Peyer's patch (tissue), 4 donors: ENCODE measurements around the gene COX7B2.

ENCODE experiments used
- CTCF ChIP-seq, 6 experiments: fragments of 450-650 bp in 4 of 6; fragments of 200-600 bp in 2 of 6; sonication (generic) in 1 of 6; IDR thresholded peaks; one replicate each; pipeline ENCODE4 v1.5.1; 2017 to 2019; ENCODE audit warnings: antibody characterized with exemption in 6 of 6, mild to moderate bottlenecking in 3 of 6, moderate library complexity in 1 of 6
- POLR2A ChIP-seq, 2 donors: fragments of 450-650 bp; IDR thresholded peaks; one replicate each; pipeline ENCODE4 v1.5.1; 2017; ENCODE audit warnings: antibody characterized with exemption in 2 of 2, mild to moderate bottlenecking in 2 of 2, moderate library complexity in 2 of 2

GRCh38 chr4:46836584-46836983 lies 72.5 kb downstream of the COX7B2 start:
- TF ChIP-seq CTCF (IDR thresholded peaks at IDR 0.05), result no peak
- no peak for TF ChIP-seq POLR2A (IDR thresholded peaks at IDR 0.05)
